Measurements from ENCODE around the gene MCRIP2. TPM values are rescaled to one million over a fixed set of nuclear protein-coding genes. Genes with fewer than 3 reads are reported as not detected.

Gene MCRIP2
- total RNA-seq, 2 donors from 2014 or later, result 12.2 to 42.2 TPM

DNA sequence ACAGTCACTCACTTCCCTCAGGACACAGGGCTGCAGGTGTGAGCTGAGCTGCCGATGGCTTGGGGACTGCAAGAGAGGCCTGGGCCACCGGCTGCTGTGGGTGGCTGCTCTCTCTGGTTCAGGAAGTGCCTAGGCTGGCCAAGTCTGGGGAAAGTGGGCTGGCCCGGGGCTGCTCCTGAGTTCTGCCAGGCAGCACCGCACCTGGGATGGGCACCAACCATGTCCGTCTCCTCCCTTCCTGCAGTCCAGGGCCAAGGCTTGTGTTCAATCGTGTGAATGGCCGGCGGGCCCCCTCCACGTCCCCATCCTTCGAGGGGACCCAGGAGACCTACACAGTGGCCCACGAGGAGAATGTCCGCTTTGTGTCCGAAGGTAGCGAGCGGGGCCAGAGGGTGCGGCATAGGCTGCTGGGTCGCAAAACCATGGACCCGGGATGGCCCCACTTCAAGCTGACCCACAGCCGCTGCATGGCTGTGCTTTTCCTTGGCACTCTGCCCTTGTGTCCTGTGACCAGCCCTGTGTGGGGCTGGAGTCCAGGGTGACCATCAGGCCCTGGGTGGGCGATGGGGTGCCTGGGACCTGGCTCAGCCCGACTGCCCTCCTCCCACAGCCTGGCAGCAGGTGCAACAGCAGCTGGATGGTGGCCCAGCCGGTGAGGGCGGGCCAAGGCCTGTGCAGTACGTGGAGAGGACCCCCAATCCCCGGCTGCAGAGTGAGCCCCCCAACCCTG is 5.7 kb downstream of the MCRIP2 start:
- H3K27ac ChIP-seq, result no peak overlapping the region
- no peak overlapping the region for H3K4me3 ChIP-seq
- no peaks in the 10 kb centered on the region for H3K9me3 ChIP-seq
- H3K36me3 ChIP-seq, result no peaks in the 10 kb centered on the region
- H3K4me1 ChIP-seq (ENCODE audit: control insufficient read depth in 1 of 2, low read depth in 2 of 2), result peaks cover 24 to 37% of the 10 kb centered on the region in 2 donors
- TF ChIP-seq, protein P1, sequence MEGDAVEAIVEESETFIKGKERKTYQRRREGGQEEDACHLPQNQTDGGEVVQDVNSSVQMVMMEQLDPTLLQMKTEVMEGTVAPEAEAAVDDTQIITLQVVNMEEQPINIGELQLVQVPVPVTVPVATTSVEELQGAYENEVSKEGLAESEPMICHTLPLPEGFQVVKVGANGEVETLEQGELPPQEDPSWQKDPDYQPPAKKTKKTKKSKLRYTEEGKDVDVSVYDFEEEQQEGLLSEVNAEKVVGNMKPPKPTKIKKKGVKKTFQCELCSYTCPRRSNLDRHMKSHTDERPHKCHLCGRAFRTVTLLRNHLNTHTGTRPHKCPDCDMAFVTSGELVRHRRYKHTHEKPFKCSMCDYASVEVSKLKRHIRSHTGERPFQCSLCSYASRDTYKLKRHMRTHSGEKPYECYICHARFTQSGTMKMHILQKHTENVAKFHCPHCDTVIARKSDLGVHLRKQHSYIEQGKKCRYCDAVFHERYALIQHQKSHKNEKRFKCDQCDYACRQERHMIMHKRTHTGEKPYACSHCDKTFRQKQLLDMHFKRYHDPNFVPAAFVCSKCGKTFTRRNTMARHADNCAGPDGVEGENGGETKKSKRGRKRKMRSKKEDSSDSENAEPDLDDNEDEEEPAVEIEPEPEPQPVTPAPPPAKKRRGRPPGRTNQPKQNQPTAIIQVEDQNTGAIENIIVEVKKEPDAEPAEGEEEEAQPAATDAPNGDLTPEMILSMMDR (IDR thresholded peaks at IDR 0.05), result no peak
- DNase-seq (ENCODE audit: low spot score) (no peak), ATAC-seq (ENCODE audit: insufficient number of reproducible peaks, low FRiP score, low read depth) (no peak)
- H3K27me3 ChIP-seq (replicated peaks; ENCODE audit: insufficient read depth), result no peaks in the 10 kb centered on the region

DNA sequence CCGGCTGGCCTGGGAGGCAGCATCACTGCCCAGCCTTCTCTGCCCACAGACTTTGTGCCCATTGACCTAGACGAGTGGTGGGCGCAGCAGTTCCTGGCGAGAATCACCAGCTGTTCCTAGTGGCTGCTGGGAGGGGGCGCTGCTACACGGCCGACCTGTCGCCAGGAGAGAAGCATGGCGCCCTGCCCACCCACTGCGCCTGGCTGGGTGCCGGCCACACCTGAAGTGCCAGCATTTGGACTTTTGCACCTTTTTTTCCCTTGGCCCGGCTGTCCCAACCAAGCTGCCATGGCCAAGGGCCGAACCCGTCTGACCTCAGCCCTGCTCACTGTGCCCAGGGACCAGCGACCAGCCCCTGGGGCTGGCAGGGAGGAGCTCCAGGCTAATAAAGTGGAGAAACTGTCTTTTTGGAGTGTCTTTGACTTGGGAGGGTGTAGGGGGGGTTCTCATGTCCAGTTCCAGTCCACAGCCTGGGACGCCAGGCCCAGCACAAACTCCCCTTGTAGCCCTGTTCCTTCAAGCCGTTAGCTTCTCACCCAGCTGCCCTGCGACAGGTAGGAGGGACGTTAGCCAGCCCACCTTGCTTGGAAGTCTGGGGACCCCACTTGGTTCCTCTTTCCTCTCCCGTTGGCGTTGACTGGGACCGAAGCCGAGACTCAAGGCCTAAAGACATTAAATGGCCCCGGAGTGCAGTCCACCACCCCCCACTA is 6.6 kb downstream of the MCRIP2 start:
- H3K27ac ChIP-seq, result peak overlapping the region; percentile 71 to 81
- DNase-seq (ENCODE audit: low spot score) (no peak), ATAC-seq (ENCODE audit: insufficient number of reproducible peaks, low FRiP score, low read depth) (no peak)
- no peaks in the 10 kb centered on the region for H3K9me3 ChIP-seq
- TF ChIP-seq, protein P1 (IDR thresholded peaks at IDR 0.05), result no peak
- no peaks in the 10 kb centered on the region for H3K36me3 ChIP-seq
- no peaks in the 10 kb centered on the region for H3K27me3 ChIP-seq (replicated peaks; ENCODE audit: insufficient read depth)
- peaks cover 15 to 28% of the 10 kb centered on the region in 2 donors for H3K4me1 ChIP-seq (ENCODE audit: control insufficient read depth in 1 of 2, low read depth in 2 of 2)
- peak overlapping the region; percentile 79 for H3K4me3 ChIP-seq

DNA sequence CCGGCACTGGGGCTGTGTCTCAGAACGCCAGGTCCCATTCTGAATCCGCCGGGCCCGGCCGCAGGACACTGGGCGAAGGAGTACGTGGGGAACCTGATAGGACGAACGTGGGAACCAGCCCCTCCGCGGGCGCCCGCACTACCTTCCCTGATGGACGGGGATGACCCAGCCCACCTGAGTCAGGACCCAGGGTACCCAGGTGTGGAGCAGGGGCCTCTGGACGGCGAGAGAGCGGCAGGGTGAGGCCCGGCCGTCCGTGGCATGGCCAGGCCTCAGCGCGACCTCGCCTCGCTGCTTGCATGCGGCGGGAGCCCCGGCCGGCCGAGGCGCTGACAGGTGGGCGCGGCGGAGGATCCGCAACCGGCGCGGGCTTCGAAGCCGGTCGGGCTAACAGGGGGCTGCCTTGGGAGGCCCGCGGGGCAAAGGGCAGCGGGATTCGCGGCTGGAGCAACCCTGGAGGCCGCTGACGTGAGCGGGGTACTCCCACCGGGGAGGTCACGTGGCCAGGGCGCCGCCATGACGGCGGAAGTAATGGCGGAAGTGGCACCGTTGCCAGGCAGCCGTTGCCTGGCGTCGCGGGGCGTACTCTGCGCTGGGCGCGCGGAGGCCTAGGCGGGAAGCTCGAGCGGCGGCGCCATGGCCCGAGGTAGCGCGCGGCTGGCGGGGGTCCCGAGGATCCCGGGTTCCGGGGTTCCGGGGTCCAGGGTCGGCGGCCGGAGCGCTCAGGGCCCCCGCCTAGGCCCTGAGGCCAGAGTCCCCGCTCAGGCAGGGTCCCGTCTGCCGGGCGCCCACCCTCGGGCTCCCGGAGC is 7.4 kb downstream of the MCRIP2 start, which contains the start of gene WDR90:
Gene WDR90, plus strand, starts transcription at position 585 of the 809 bp plus-strand sequence. Its CDS starts 52 bp downstream, at position 637.
- ATAC-seq (ENCODE audit: insufficient number of reproducible peaks, low FRiP score, low read depth) (peak; percentile 59), DNase-seq (ENCODE audit: low spot score) (peak; percentile 64)
- H3K4me1 ChIP-seq (ENCODE audit: control insufficient read depth in 1 of 2, low read depth in 2 of 2), result peaks cover 15 to 27% of the 10 kb centered on the region in 2 donors
- peak within 1 kb of the TSS; percentile 71 to 81 for H3K27ac ChIP-seq
- TF ChIP-seq, protein P1 (IDR thresholded peaks at IDR 0.05), result no peak
- H3K9me3 ChIP-seq, result no peaks in the 10 kb centered on the region
- H3K4me3 ChIP-seq, result peak within 1 kb of the TSS; percentile 79
- H3K27me3 ChIP-seq (replicated peaks; ENCODE audit: insufficient read depth), result no peaks in the 10 kb centered on the region
- H3K36me3 ChIP-seq, result no peaks in the 10 kb centered on the region

DNA sequence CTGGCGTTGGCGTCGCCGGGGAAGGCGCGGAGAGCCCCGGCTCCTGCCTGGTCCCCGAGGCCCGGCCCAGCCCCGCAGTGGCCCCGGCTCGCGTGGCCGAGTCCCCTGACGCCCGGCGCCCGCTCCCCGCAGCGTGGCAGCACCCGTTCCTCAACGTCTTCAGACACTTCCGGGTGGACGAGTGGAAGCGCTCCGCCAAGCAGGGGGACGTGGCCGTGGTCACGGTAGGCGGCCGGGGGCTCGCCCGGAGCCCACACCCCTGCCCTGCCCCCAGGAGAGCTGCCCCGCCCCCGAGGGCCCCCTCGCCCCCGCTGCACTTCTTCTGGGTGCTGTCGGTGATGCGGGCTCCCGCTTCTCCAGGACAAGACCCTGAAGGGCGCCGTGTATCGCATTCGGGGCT is 8.0 kb downstream of the MCRIP2 start:
- Histone ChIP-seq H3K27ac (no peak overlapping the region), H3K4me3 (peak overlapping the region; percentile 79), H3K27me3 (replicated peaks; ENCODE audit: insufficient read depth) (no peaks in the 10 kb centered on the region), H3K9me3 (no peaks in the 10 kb centered on the region), H3K4me1 (ENCODE audit: control insufficient read depth in 1 of 2, low read depth in 2 of 2) (peaks cover 15 to 27% of the 10 kb centered on the region in 2 donors), H3K36me3 (no peaks in the 10 kb centered on the region)
- ATAC-seq (ENCODE audit: insufficient number of reproducible peaks, low FRiP score, low read depth), result no peak
- TF ChIP-seq, protein P1 (IDR thresholded peaks at IDR 0.05), result no peak
- DNase-seq (ENCODE audit: low spot score), result no peak

Data from thoracic aorta (tissue), 2 donors.